ENCODE data around the gene NR2F2. TPM values are rescaled to one million over a fixed set of nuclear protein-coding genes. Genes with fewer than 3 reads are reported as not detected.

The NR2F2 gene
- total RNA-seq, 6 experiments from 2014 or later: 120 to 168 (median 142) TPM

- Mint-ChIP-seq H3K36me3 (ENCODE audit: low read depth) (peaks cover 12% of the 10 kb centered on the region), H3K27ac (no peak overlapping the region), H3K4me1 (ENCODE audit: low read depth) (peaks cover 19% of the 10 kb centered on the region), H3K9me3 (no peaks in the 10 kb centered on the region), H3K27me3 (ENCODE audit: insufficient read depth) (no peaks in the 10 kb centered on the region), H3K4me3 (no peak overlapping the region)
- TF ChIP-seq, protein P1, sequence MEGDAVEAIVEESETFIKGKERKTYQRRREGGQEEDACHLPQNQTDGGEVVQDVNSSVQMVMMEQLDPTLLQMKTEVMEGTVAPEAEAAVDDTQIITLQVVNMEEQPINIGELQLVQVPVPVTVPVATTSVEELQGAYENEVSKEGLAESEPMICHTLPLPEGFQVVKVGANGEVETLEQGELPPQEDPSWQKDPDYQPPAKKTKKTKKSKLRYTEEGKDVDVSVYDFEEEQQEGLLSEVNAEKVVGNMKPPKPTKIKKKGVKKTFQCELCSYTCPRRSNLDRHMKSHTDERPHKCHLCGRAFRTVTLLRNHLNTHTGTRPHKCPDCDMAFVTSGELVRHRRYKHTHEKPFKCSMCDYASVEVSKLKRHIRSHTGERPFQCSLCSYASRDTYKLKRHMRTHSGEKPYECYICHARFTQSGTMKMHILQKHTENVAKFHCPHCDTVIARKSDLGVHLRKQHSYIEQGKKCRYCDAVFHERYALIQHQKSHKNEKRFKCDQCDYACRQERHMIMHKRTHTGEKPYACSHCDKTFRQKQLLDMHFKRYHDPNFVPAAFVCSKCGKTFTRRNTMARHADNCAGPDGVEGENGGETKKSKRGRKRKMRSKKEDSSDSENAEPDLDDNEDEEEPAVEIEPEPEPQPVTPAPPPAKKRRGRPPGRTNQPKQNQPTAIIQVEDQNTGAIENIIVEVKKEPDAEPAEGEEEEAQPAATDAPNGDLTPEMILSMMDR (IDR thresholded peaks at IDR 0.05): no peak
- DNase-seq: no peak
These were observed 19.1 kb upstream of the NR2F2 start for GRCh38 chr15:96311256-96311955.

- H3K27ac Mint-ChIP-seq: no peak overlapping the region
- TF ChIP-seq, protein P1 (IDR thresholded peaks at IDR 0.05): no peak
- H3K27me3 Mint-ChIP-seq (ENCODE audit: insufficient read depth): no peaks in the 10 kb centered on the region
- peaks cover 7% of the 10 kb centered on the region for H3K36me3 Mint-ChIP-seq (ENCODE audit: low read depth)
- DNase-seq: no peak
- H3K4me3 Mint-ChIP-seq: no peak overlapping the region
- H3K9me3 Mint-ChIP-seq: no peaks in the 10 kb centered on the region
- H3K4me1 Mint-ChIP-seq (ENCODE audit: low read depth): peaks cover 23% of the 10 kb centered on the region
These were observed 18.6 kb upstream of the NR2F2 start for GRCh38 chr15:96311956-96312294.

GRCh38 chr15:96312641-96313335 lies 17.7 kb upstream of the NR2F2 start:
- no peak overlapping the region; the same call in 1 of the 2 replicates for H3K27ac Mint-ChIP-seq

DNA sequence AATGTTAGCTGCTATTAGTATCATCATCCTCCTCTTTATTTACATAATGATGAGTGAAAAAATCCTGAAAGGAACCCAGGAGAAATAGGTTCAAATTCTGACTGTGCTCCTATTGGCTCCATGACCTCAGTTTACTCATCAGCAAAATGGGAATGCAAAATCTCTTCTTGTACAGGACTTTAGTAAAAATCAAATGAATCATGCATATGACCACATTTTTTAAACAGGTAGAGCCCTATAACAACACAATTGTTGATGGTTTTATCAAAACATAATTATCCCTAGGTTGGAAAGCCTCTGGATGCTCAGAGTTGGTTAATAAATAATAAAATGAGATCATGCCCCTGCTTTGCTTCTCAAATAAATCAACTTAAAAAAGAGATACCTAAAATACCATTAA lies 16.0 kb upstream of the NR2F2 start:
- Mint-ChIP-seq H3K4me1 (ENCODE audit: low read depth) (peaks cover 49% of the 10 kb centered on the region), H3K27me3 (ENCODE audit: insufficient read depth) (no peaks in the 10 kb centered on the region), H3K36me3 (ENCODE audit: low read depth) (peaks cover 5% of the 10 kb centered on the region; the same call in 1 of the 2 replicates), H3K9me3 (no peaks in the 10 kb centered on the region), H3K27ac (no peak overlapping the region), H3K4me3 (no peak overlapping the region)
- TF ChIP-seq, protein P1 (IDR thresholded peaks at IDR 0.05): no peak
- no peak for DNase-seq

More at GRCh38 chr15:96312641-96313335, 17.7 kb upstream of the NR2F2 start:
- TF ChIP-seq, protein P1 (IDR thresholded peaks at IDR 0.05): no peak
- Mint-ChIP-seq H3K27me3 (ENCODE audit: insufficient read depth) (no peaks in the 10 kb centered on the region), H3K9me3 (no peaks in the 10 kb centered on the region), H3K4me1 (ENCODE audit: low read depth) (peaks cover 32% of the 10 kb centered on the region), H3K4me3 (no peak overlapping the region), H3K36me3 (ENCODE audit: low read depth) (peaks cover 5% of the 10 kb centered on the region; the same call in 1 of the 2 replicates)
- peak; percentile 23 for DNase-seq

DNA sequence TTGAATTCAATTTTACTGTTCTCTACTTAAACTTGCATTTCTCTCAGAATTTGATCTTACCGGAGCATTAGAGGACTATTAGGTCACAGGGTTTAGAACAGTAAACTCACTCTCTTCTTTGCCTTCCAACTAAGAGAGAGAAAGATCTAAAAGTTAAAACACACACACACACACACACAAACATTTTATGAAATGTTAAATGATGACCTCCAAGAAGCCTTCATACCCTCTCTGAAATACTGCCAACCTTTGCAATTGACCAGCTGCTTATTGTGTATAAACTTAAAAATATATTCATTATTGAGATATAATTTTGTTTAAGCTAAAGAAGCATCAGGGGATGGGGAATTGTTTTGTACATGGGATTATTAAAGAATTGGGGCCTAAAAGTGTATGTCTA lies 15.5 kb upstream of the NR2F2 start:
- DNase-seq: no peak
- Mint-ChIP-seq H3K36me3 (ENCODE audit: low read depth) (peaks cover 5% of the 10 kb centered on the region; the same call in 1 of the 2 replicates), H3K4me1 (ENCODE audit: low read depth) (peaks cover 53% of the 10 kb centered on the region), H3K4me3 (no peak overlapping the region), H3K9me3 (no peaks in the 10 kb centered on the region), H3K27me3 (ENCODE audit: insufficient read depth) (no peaks in the 10 kb centered on the region), H3K27ac (no peak overlapping the region)
- TF ChIP-seq, protein P1 (IDR thresholded peaks at IDR 0.05): no peak
